Measurements from ENCODE around the gene CD99. TPM values are rescaled to one million over a fixed set of nuclear protein-coding genes. Genes with fewer than 3 reads are reported as not detected.

CD99 gene
- total and polyA plus RNA-seq, 2 donors (not counting 3 experiments of a cell fraction or from before 2014, with no cell fraction given), result 364 to 654 TPM

GRCh38 chrX:2697741-2698299, 6.7 kb downstream of the CD99 start:
- peaks cover 63% of the 10 kb centered on the region for H3K4me1 ChIP-seq (ENCODE audit: control insufficient read depth, extremely low read depth, insufficient read depth, low read length)
- no peaks in the 10 kb centered on the region for H3K9me3 ChIP-seq (replicated peaks; ENCODE audit: control insufficient read depth, insufficient read depth, low read length)
- ChIA-PET CTCF (no interaction called here), POLR2A (no interaction called here)
- no TSS peak for BruUV-seq (replicated peaks)
- FAIRE-seq, result no peak
- no peaks in the 10 kb centered on the region for H3K27me3 ChIP-seq (ENCODE audit: control insufficient read depth in 2 of 2, insufficient read depth in 2 of 2, low read length in 2 of 2)
- H3K36me3 ChIP-seq (ENCODE audit: control insufficient read depth in 2 of 2, extremely low read depth in 1 of 2, insufficient read depth in 2 of 2, low read length in 2 of 2), result peaks cover 0 to 4% of the 10 kb centered on the region in 2 experiments
- no peak for TF ChIP-seq GATA2 (IDR thresholded peaks at IDR 0.05; ENCODE audit: insufficient read depth, insufficient read length, low read depth, low read length)
- no peaks in the 10 kb centered on the region for H4K20me1 ChIP-seq (replicated peaks; ENCODE audit: control insufficient read depth, extremely low read depth, insufficient read depth, low read length)
- DNase-seq (ENCODE audit: low read depth, low spot score), result peak; percentile 30
- H2AFZ ChIP-seq (ENCODE audit: low read depth, low read length), result no peak overlapping the region
- H3K9me1 ChIP-seq (replicated peaks; ENCODE audit: control insufficient read depth, extremely low read depth, insufficient read depth, low read length), result no peaks in the 10 kb centered on the region
- peaks cover 93% of the 10 kb centered on the region for H3K79me2 ChIP-seq (ENCODE audit: control insufficient read depth, insufficient read depth, low read length)
- intact Hi-C loops (cut with micrococcal nuclease) (loop anchor here (2.0 kb wide), 2 partner anchors 47 to 83 kb away; no protein-coding TSS in a partner anchor), dilution Hi-C loops (cut with MboI; ENCODE audit: extremely low pct_ligation_motif_present, low sequenced_read_pairs) (no loop called here)
- peak overlapping the region in 1 of 3 experiments; percentile 49 for H3K4me3 ChIP-seq (replicated peaks in 1 of 3; ENCODE audit: insufficient read depth in 1 of 3, low read depth in 1 of 3, low read length in 3 of 3)
- H3K4me2 ChIP-seq (ENCODE audit: insufficient read depth, low read length), result peak overlapping the region; percentile 67
- peak overlapping the region; percentile 87 for H3K27ac ChIP-seq (ENCODE audit: insufficient read depth, low read depth, low read length)
- H3K9ac ChIP-seq (replicated peaks; ENCODE audit: extremely low read depth, insufficient read depth, low read length), result peak overlapping the region; percentile 72

GRCh38 chrX:2698604-2699003, 7.5 kb downstream of the CD99 start:
- peaks cover 64% of the 10 kb centered on the region for H3K4me1 ChIP-seq (ENCODE audit: control insufficient read depth, extremely low read depth, insufficient read depth, low read length)
- no TSS peak for BruUV-seq (replicated peaks)

More at GRCh38 chrX:2698604-2699003, 7.5 kb downstream of the CD99 start:
- no peaks in the 10 kb centered on the region for H3K27me3 ChIP-seq (ENCODE audit: control insufficient read depth in 2 of 2, insufficient read depth in 2 of 2, low read length in 2 of 2)
- H4K20me1 ChIP-seq (replicated peaks; ENCODE audit: control insufficient read depth, extremely low read depth, insufficient read depth, low read length), result no peaks in the 10 kb centered on the region
- no peak overlapping the region for H3K4me3 ChIP-seq (replicated peaks in 1 of 3; ENCODE audit: insufficient read depth in 1 of 3, low read depth in 1 of 3, low read length in 3 of 3)
- ChIA-PET POLR2A (no interaction called here), CTCF (no interaction called here)
- peaks cover 93% of the 10 kb centered on the region for H3K79me2 ChIP-seq (ENCODE audit: control insufficient read depth, insufficient read depth, low read length)
- peaks cover 0 to 4% of the 10 kb centered on the region in 2 experiments for H3K36me3 ChIP-seq (ENCODE audit: control insufficient read depth in 2 of 2, extremely low read depth in 1 of 2, insufficient read depth in 2 of 2, low read length in 2 of 2)
- intact Hi-C loops (cut with micrococcal nuclease) (no loop called here), dilution Hi-C loops (cut with MboI; ENCODE audit: extremely low pct_ligation_motif_present, low sequenced_read_pairs) (no loop called here)
- H3K27ac ChIP-seq (ENCODE audit: insufficient read depth, low read depth, low read length), result peak overlapping the region; percentile 87
- no peaks in the 10 kb centered on the region for H3K9me3 ChIP-seq (replicated peaks; ENCODE audit: control insufficient read depth, insufficient read depth, low read length)
- no peak for DNase-seq (ENCODE audit: low read depth, low spot score)
- no peak for FAIRE-seq
- TF ChIP-seq POLR2AphosphoS5 (IDR thresholded peaks at IDR 0.05; ENCODE audit: insufficient read depth, low read depth, low read length) (no peak), FOS (IDR thresholded peaks at IDR 0.05; ENCODE audit: borderline replicate concordance, insufficient read depth, low read length) (no peak), CTCF (IDR thresholded peaks at IDR 0.05; ENCODE audit: extremely low read depth in 1 of 2, insufficient read depth in 1 of 2, low read depth in 1 of 2, low read length in 2 of 2) (no peak), MYC (IDR thresholded peaks at IDR 0.05; ENCODE audit: low read depth, low read length) (no peak), EZH2 (IDR thresholded peaks at IDR 0.05; ENCODE audit: borderline replicate concordance, low read depth, low read length, severe bottlenecking) (no peak), JUN (IDR thresholded peaks at IDR 0.05; ENCODE audit: borderline replicate concordance, insufficient read depth, insufficient read length, low read depth) (no peak), POLR2A (IDR thresholded peaks at IDR 0.05; ENCODE audit: low read depth, low read length) (no peak), MAX (IDR thresholded peaks at IDR 0.05; ENCODE audit: insufficient read depth, insufficient read length) (no peak), GATA2 (IDR thresholded peaks at IDR 0.05; ENCODE audit: insufficient read depth, insufficient read length, low read depth, low read length) (no peak)
- H3K4me2 ChIP-seq (ENCODE audit: insufficient read depth, low read length), result no peak overlapping the region
- H2AFZ ChIP-seq (ENCODE audit: low read depth, low read length), result no peak overlapping the region
- H3K9me1 ChIP-seq (replicated peaks; ENCODE audit: control insufficient read depth, extremely low read depth, insufficient read depth, low read length), result no peaks in the 10 kb centered on the region
- no peak overlapping the region for H3K9ac ChIP-seq (replicated peaks; ENCODE audit: extremely low read depth, insufficient read depth, low read length)

Measured in endothelial cell of umbilical vein (primary cell).